OCI-LY7 (cell line): ENCODE data around the gene SCYL3. TPM values are rescaled to one million over a fixed set of nuclear protein-coding genes. Genes with fewer than 3 reads are reported as not detected.
A peak's percentile ranks its signal among the peaks of the same experiment; 100 is the strongest.

ENCODE experiments used
- BruUV-seq: library from RNA; stranded (reverse); fragments of 400-500 nt; replicated peaks from 2 replicates; lab custom pipeline; 2021; lab: Mats Ljungman, UMichigan
- CTCF ChIA-PET: fragments of 300-600 bp; sonication (Branson Sonifier 250); formaldehyde crosslinking; loops from one replicate; lab custom pipeline; 2022; ENCODE audit warnings: antibody characterized with exemption; ENCODE audit not compliant: unreplicated experiment; lab: Charles Lee
- POLR2A ChIA-PET: fragments of 300-600 bp; sonication (Branson Sonifier 250); formaldehyde crosslinking; loops from one replicate; lab custom pipeline; 2022; ENCODE audit warnings: antibody characterized with exemption; lab: Charles Lee
- DNase-seq: peaks from one replicate; pipeline ENCODE4 v3.0.0-alpha.2; 2015; ENCODE audit warnings: low spot score
- H2AFZ ChIP-seq: fragments of 200-600 bp; sonication (generic), shearing (Covaris generic); 2 replicates; pipeline ENCODE4 v1.6.1; 2014; ENCODE audit warnings: mild to moderate bottlenecking, antibody characterized with exemption, low read length, moderate library complexity
- H3K27ac ChIP-seq: fragments of 200-600 bp; sonication (generic); 2 replicates; pipeline ENCODE4 v1.5.1; 2014; ENCODE audit warnings: mixed run types, low read depth, mild to moderate bottlenecking, moderate library complexity, low read length, inconsistent platforms; ENCODE audit not compliant: poor library complexity, severe bottlenecking
- H3K36me3 ChIP-seq: fragments of 200-600 bp; sonication (generic); 2 replicates; pipeline ENCODE4 v1.6.1; 2014; ENCODE audit warnings: mild to moderate bottlenecking, antibody characterized with exemption, low read length, moderate library complexity, mixed read lengths; ENCODE audit not compliant: insufficient read depth
- H3K4me1 ChIP-seq: fragments of 200-600 bp; sonication (generic); 2 replicates; pipeline ENCODE4 v1.5.1; 2014; ENCODE audit warnings: mild to moderate bottlenecking, low read length; ENCODE audit not compliant: insufficient read depth, poor library complexity, severe bottlenecking
- H3K4me2 ChIP-seq: fragments of 200-600 bp; sonication (generic); 2 replicates; pipeline ENCODE4 v1.6.1; 2014; ENCODE audit warnings: mild to moderate bottlenecking, low read length
- H3K4me3 ChIP-seq: fragments of 200-600 bp; sonication (generic); 2 replicates; pipeline ENCODE4 v1.5.1; 2014; ENCODE audit warnings: mild to moderate bottlenecking, low read depth, low read length; ENCODE audit not compliant: poor library complexity, severe bottlenecking
- H3K79me2 ChIP-seq: fragments of 200-600 bp; sonication (generic); 2 replicates; pipeline ENCODE4 v1.6.1; 2016; ENCODE audit warnings: low read depth, mild to moderate bottlenecking, low read length, moderate library complexity, mixed read lengths; ENCODE audit not compliant: insufficient read depth
- H3K9me2 ChIP-seq: fragments of 200-600 bp; sonication (generic); 2 replicates; pipeline ENCODE4 v1.6.1; 2016; ENCODE audit warnings: mild to moderate bottlenecking, low read length, mixed read lengths; ENCODE audit not compliant: insufficient read depth
- H3K9me3 ChIP-seq: fragments of 200-600 bp; sonication (generic); 2 replicates; pipeline ENCODE4 v1.6.1; 2014; ENCODE audit warnings: mild to moderate bottlenecking, mixed run types, low read length, mixed read lengths
- H4K20me1 ChIP-seq: fragments of 200-600 bp; sonication (generic); 2 replicates; pipeline ENCODE4 v1.6.1; 2014; ENCODE audit warnings: mild to moderate bottlenecking, antibody characterized with exemption, low read length, moderate library complexity, mixed read lengths; ENCODE audit not compliant: insufficient read depth
- CTCF ChIP-seq: fragments of 200-600 bp; sonication (generic); conservative IDR thresholded peaks from 2 replicates; pipeline ENCODE4 v1.5.1; 2014; ENCODE audit warnings: mild to moderate bottlenecking, antibody characterized with exemption, low read length, moderate library complexity, mixed read lengths
- EZH2phosphoT487 ChIP-seq: fragments of 200-600 bp; sonication (generic); IDR thresholded peaks from 2 replicates; pipeline ENCODE4 v1.6.1; 2018; ENCODE audit warnings: low read depth, borderline replicate concordance, mild to moderate bottlenecking, mixed run types, antibody characterized with exemption, low read length, moderate library complexity, mixed read lengths
- intact Hi-C: fragments of 100-400 bp; cut with micrococcal nuclease; formaldehyde crosslinking; loops from one replicate; pipeline ENCODE4 v1.10.0; 2022; ENCODE audit not compliant: unreplicated experiment
- total RNA-seq, 2 experiments: library from RNA; depleted of rRNA in 1 of 2; stranded (reverse); fragments of >200 nt in 1 of 2; shearing (Covaris generic) in 1 of 2; gene quantifications; 2 replicates each; pipeline ENCODE4 v1.2.3, GENCODE V29; 2014 to 2022

Gene SCYL3
- total RNA-seq, 2 experiments from 2014 or later, result 5.9 to 7.6 TPM

GRCh38 chr1:169891539-169891885 is 2.2 kb downstream of the SCYL3 start:
- intact Hi-C loops, result loop anchor here (5.0 kb wide), 3 partner anchors 194 to 784 kb away; partner anchors contain the start of genes ATP1B1 and GORAB

GRCh38 chr1:169890761-169891538 is 2.7 kb downstream of the SCYL3 start:
- Histone ChIP-seq H3K79me2 (peaks cover 16% of the 10 kb centered on the region; the same call in 1 of the 2 replicates), H2AFZ (peak overlapping the region; percentile 15; the same call in 1 of the 2 replicates), H3K36me3 (peaks cover 17% of the 10 kb centered on the region), H3K4me2 (peak overlapping the region; percentile 87), H3K9me2 (no peaks in the 10 kb centered on the region), H3K4me1 (peaks cover 27% of the 10 kb centered on the region), H3K4me3 (peak overlapping the region; percentile 29), H4K20me1 (no peaks in the 10 kb centered on the region), H3K9me3 (no peaks in the 10 kb centered on the region), H3K27ac (no peak overlapping the region)
- DNase-seq, result peak; percentile 10
- no peak for TF ChIP-seq CTCF
- no peak for TF ChIP-seq EZH2phosphoT487
- BruUV-seq, result no TSS peak
- POLR2A ChIA-PET, result interaction anchor here (0.6 to 2.2 kb wide), 5 partner anchors 26 to 524 kb away, joined by 3 to 7 read pairs (median 5); partner anchors contain the start of gene KIFAP3
- intact Hi-C loops, result loop anchor here (5.0 kb wide), 3 partner anchors 194 to 784 kb away; partner anchors contain the start of genes ATP1B1 and GORAB
- CTCF ChIA-PET, result no interaction called here

More at GRCh38 chr1:169891539-169891885, 2.2 kb downstream of the SCYL3 start:
- Histone ChIP-seq H3K4me2 (peak overlapping the region; percentile 87), H2AFZ (peak overlapping the region; percentile 15; the same call in 1 of the 2 replicates), H3K79me2 (peaks cover 16% of the 10 kb centered on the region; the same call in 1 of the 2 replicates), H3K36me3 (peaks cover 13% of the 10 kb centered on the region), H3K4me1 (peaks cover 27% of the 10 kb centered on the region), H3K4me3 (peak overlapping the region; percentile 29), H3K27ac (no peak overlapping the region), H3K9me3 (no peaks in the 10 kb centered on the region), H4K20me1 (no peaks in the 10 kb centered on the region), H3K9me2 (no peaks in the 10 kb centered on the region)
- no peak for TF ChIP-seq EZH2phosphoT487
- no peak for TF ChIP-seq CTCF
- ChIA-PET CTCF (no interaction called here), POLR2A (interaction anchor here (0.6 to 2.2 kb wide), 6 partner anchors 26 to 525 kb away, joined by 3 to 7 read pairs (median 4); partner anchors contain the start of gene KIFAP3)
- DNase-seq, result no peak
- BruUV-seq, result no TSS peak
